Prostate gland (tissue), 2 donors: ENCODE results near the gene ULK3.

Experiments used
- POLR2A ChIP-seq: fragments of 450-650 bp; IDR thresholded peaks from one replicate; pipeline ENCODE4 v1.6.1; 2016; ENCODE audit warnings: antibody characterized with exemption, mild to moderate bottlenecking
- POLR2AphosphoS5 ChIP-seq: sonication (generic); formaldehyde crosslinking; IDR thresholded peaks from one replicate; pipeline ENCODE4 v1.6.1; 2017; ENCODE audit warnings: antibody characterized with exemption
- TF ChIP-seq, protein P1 (sequence below), 4 experiments: fragments of 200-600 bp in 2 of 4; fragments of 450-650 bp in 2 of 4; sonication (generic) in 2 of 4; IDR thresholded peaks; 1 replicate in 3 of 4; 2 replicates in 1 of 4; pipeline ENCODE4 v1.5.1; 2016 to 2019; ENCODE audit warnings: antibody characterized with exemption in 4 of 4, mild to moderate bottlenecking in 2 of 4, moderate library complexity in 2 of 4

DNA sequence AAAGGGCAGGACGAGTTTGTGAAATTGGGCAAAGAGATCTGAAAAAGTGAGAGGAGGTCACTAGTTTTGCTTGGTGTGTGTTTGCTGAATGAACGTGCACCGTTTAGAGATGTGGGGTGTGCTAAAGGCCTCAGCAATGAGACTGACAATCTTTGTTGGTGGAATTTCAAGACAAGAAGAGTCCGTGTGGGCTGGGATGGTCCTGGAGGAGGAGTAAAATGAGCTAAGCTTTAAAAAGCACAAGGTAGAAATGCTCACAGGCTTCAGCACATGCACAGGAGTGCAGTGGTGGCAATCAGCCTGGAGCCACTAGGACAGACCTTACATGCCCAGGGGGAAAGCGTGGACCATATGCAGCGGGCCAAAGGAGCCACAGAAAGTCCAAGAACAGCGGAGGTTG is 18.0 kb downstream of the ULK3 start:
- TF ChIP-seq POLR2AphosphoS5 (no peak), POLR2A (no peak)
- TF ChIP-seq, protein P1, sequence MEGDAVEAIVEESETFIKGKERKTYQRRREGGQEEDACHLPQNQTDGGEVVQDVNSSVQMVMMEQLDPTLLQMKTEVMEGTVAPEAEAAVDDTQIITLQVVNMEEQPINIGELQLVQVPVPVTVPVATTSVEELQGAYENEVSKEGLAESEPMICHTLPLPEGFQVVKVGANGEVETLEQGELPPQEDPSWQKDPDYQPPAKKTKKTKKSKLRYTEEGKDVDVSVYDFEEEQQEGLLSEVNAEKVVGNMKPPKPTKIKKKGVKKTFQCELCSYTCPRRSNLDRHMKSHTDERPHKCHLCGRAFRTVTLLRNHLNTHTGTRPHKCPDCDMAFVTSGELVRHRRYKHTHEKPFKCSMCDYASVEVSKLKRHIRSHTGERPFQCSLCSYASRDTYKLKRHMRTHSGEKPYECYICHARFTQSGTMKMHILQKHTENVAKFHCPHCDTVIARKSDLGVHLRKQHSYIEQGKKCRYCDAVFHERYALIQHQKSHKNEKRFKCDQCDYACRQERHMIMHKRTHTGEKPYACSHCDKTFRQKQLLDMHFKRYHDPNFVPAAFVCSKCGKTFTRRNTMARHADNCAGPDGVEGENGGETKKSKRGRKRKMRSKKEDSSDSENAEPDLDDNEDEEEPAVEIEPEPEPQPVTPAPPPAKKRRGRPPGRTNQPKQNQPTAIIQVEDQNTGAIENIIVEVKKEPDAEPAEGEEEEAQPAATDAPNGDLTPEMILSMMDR (IDR thresholded peaks at IDR 0.05) = no peak
